Chondrocyte (in vitro differentiated cells): Measurements from ENCODE around the gene PRMT5. TPM values are rescaled to one million over a fixed set of nuclear protein-coding genes. Genes with fewer than 3 reads are reported as not detected.

Source experiments
- DNase-seq: peaks from one replicate; pipeline ENCODE4 v3.0.0; 2021; ENCODE audit warnings: mixed read lengths, low spot score
- H3K27ac Mint-ChIP-seq: one replicate; pipeline ENCODE4 v1.8.0; 2021; ENCODE audit warnings: mild to moderate bottlenecking, moderate library complexity, mixed read lengths; ENCODE audit not compliant: unreplicated experiment
- H3K27me3 Mint-ChIP-seq: 2 replicates; pipeline ENCODE4 v1.8.0; 2021; ENCODE audit warnings: low read depth, mixed read lengths
- H3K36me3 Mint-ChIP-seq: 2 replicates; pipeline ENCODE4 v1.8.0; 2021; ENCODE audit warnings: low read depth, mixed read lengths
- H3K4me1 Mint-ChIP-seq: 2 replicates; pipeline ENCODE4 v1.8.0; 2021; ENCODE audit warnings: low read depth, mild to moderate bottlenecking, mixed read lengths
- H3K4me3 Mint-ChIP-seq: one replicate; pipeline ENCODE4 v1.8.0; 2021; ENCODE audit warnings: mild to moderate bottlenecking, moderate library complexity, mixed read lengths; ENCODE audit not compliant: unreplicated experiment
- H3K9me3 Mint-ChIP-seq: 2 replicates; pipeline ENCODE4 v1.8.0; 2021; ENCODE audit warnings: low read depth, mixed read lengths
- total RNA-seq: library from RNA; stranded (reverse); gene quantifications from 3 replicates; pipeline ENCODE4 v1.2.1, GENCODE V29; 2021
- TF ChIP-seq, protein P1 (sequence below): fragments of 200-600 bp; sonication (generic); IDR thresholded peaks from 2 replicates; pipeline ENCODE4 v1.5.0; 2021; ENCODE audit warnings: antibody characterized with exemption, mild to moderate bottlenecking, moderate library complexity

PRMT5 gene
- total RNA-seq, 1 donor from 2014 or later = 50.4 TPM

DNA sequence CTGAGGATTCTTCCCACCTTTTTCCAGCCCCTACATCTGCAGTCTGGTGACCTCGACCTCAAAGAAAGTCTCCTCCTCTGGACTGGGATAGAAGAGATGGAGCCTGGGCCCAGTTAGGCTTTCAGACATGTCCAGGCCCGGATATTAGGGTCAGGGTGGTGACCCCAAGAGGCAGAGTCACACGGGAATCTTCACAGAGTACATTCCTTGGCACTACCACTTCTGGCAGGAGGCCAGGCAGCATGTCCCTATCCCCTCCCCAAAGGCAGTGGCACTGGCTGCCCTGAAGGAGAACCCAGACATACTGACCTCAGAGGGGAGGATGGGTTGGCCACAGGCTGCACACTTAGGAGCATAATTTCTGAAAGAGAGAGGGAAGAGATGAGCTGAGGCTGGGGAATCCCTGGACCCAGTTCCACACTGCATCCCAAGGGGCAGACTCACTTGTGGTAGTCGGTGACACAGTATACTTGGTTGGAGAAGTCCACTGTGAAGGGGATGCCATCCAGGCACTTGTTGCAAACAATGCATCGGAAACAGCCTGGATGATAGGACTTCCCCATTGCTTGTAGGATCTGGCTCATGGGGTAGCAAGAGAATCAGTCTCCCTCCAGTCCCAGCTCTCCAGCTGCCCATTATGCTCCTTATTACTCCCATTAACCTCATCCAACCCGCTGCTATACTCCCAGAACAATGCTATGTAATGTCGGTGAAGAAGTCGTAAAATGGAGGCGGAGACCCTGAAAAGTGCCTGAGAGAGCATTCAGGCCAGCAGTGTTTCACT lies 45.5 kb upstream of the PRMT5 start:
- no peaks in the 10 kb centered on the region for H3K9me3 Mint-ChIP-seq
- peaks cover 69% of the 10 kb centered on the region for H3K4me1 Mint-ChIP-seq
- TF ChIP-seq, protein P1, sequence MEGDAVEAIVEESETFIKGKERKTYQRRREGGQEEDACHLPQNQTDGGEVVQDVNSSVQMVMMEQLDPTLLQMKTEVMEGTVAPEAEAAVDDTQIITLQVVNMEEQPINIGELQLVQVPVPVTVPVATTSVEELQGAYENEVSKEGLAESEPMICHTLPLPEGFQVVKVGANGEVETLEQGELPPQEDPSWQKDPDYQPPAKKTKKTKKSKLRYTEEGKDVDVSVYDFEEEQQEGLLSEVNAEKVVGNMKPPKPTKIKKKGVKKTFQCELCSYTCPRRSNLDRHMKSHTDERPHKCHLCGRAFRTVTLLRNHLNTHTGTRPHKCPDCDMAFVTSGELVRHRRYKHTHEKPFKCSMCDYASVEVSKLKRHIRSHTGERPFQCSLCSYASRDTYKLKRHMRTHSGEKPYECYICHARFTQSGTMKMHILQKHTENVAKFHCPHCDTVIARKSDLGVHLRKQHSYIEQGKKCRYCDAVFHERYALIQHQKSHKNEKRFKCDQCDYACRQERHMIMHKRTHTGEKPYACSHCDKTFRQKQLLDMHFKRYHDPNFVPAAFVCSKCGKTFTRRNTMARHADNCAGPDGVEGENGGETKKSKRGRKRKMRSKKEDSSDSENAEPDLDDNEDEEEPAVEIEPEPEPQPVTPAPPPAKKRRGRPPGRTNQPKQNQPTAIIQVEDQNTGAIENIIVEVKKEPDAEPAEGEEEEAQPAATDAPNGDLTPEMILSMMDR = no peak
- peaks cover 34% of the 10 kb centered on the region for H3K36me3 Mint-ChIP-seq
- H3K27ac Mint-ChIP-seq = peak overlapping the region; percentile 91
- DNase-seq = no peak
- H3K27me3 Mint-ChIP-seq = no peaks in the 10 kb centered on the region
- peak overlapping the region; percentile 50 for H3K4me3 Mint-ChIP-seq

DNA sequence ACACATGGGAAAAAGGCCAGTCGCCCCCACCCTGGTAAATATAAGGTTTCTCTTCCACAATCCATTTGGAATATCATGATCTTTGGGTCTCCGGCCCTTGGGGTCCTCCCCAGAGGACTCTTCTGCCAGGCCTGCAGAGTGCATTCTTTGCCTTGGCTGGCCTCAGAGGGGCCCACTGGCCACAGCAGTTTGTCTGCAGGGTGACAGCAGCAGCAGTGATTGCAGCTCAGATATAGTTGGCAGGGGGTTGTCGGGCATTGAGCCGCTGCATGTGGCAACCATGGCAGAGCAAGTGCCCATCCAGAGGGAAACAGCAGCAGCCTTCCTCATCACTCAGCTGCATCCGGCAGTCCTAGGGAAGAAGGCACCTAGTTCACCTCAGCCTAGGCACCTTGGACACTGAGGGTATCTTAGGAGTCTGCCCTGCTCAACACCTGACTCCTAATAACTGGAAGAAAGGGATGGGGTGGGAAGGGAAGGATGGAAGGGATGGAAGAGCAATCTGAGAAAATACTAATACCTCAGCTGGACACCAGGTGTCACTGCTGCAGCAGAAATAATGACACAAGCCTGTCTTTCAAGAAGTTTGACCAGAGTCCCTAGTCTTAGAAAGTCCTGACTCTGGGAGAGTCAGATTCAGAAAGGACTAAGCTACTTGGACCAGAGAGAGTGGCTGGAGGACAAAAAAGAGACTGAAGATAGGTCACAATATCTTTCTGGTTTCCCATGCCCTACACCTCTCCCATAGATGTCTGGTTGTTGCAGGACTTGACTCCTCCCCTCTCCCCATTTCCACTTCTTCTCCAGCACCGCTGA lies 44.2 kb upstream of the PRMT5 start:
- peak overlapping the region; percentile 91 for H3K27ac Mint-ChIP-seq
- H3K4me3 Mint-ChIP-seq = peak overlapping the region; percentile 33
- peaks cover 56% of the 10 kb centered on the region for H3K4me1 Mint-ChIP-seq
- H3K36me3 Mint-ChIP-seq = peaks cover 38% of the 10 kb centered on the region
- TF ChIP-seq, protein P1 = peak; percentile 86
- DNase-seq = no peak
- H3K9me3 Mint-ChIP-seq = no peaks in the 10 kb centered on the region
- no peaks in the 10 kb centered on the region for H3K27me3 Mint-ChIP-seq

DNA sequence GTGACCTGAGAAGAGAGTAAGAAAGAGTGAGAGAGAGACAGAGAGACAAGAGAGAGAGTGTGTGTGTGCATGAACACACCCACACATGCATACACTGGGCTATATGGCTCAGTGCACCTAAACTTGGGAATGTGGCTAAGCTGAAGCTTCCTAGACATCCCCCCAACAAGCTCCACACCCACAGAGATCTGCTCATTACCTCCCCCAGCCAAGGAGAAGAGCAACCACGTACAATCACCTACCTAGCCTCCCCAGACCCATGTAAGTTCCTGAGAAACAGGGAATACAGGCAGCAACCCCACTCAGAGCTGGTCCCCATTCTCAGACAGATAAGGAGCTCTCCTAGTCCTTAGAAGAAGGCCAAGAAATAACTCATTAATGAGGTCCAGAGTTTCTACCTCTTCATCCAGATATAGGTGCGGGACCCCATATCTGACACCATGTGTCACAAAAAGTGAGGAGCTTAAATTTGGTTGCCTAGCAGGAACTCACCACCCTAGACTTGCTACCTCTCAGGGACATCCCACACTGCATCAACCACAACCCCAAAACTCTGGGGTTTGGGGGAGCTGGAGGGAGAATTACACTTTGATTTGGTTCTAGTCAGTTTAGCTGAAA lies 43.2 kb upstream of the PRMT5 start:
- Mint-ChIP-seq H3K4me3 (no peak overlapping the region), H3K4me1 (peaks cover 46% of the 10 kb centered on the region), H3K27me3 (no peaks in the 10 kb centered on the region), H3K36me3 (peaks cover 38% of the 10 kb centered on the region), H3K9me3 (no peaks in the 10 kb centered on the region), H3K27ac (peak overlapping the region; percentile 59)
- no peak for DNase-seq
- TF ChIP-seq, protein P1 = no peak

DNA sequence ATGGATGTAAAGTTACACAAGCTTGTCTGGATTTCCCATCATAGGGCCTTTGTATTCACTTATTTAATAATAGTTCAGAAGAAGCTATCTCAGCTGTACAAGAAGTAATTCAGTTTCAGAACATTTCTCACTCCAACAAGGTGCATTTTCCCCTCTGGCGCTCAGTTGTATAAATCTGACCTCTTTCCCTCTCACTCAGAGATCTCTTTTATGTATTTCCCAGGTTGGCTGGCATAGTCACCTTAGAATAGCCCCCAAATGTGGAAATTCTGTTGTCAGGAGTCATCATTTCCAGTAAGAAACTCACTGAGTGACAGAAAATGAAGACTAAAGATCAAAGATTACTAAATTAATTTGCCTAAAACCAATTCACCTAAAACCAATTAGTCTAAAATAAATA lies 42.0 kb upstream of the PRMT5 start:
- H3K4me3 Mint-ChIP-seq = no peak overlapping the region
- peak overlapping the region; percentile 1 for H3K27ac Mint-ChIP-seq
- peaks cover 35% of the 10 kb centered on the region for H3K36me3 Mint-ChIP-seq

More for the DNA sequence above, 42.0 kb upstream of the PRMT5 start:
- no peaks in the 10 kb centered on the region for H3K9me3 Mint-ChIP-seq
- no peak for DNase-seq
- TF ChIP-seq, protein P1 = no peak
- H3K27me3 Mint-ChIP-seq = no peaks in the 10 kb centered on the region
- peaks cover 33% of the 10 kb centered on the region for H3K4me1 Mint-ChIP-seq
